Uterus (tissue), 2 donors: ENCODE results near the gene CDCA5.

ENCODE experiments used
- POLR2A ChIP-seq, 2 donors: fragments of 450-650 bp; IDR thresholded peaks; one replicate each; pipeline ENCODE4 v1.6.1; 2016; ENCODE audit warnings: antibody characterized with exemption in 2 of 2, mild to moderate bottlenecking in 1 of 2, moderate library complexity in 1 of 2
- TF ChIP-seq, protein P1 (sequence below), 4 experiments: fragments of 200-600 bp in 2 of 4; fragments of 450-650 bp in 2 of 4; sonication (generic) in 2 of 4; IDR thresholded peaks; one replicate each; pipeline ENCODE4 v1.5.1; 2016 to 2019; ENCODE audit warnings: antibody characterized with exemption in 4 of 4, mild to moderate bottlenecking in 2 of 4, moderate library complexity in 1 of 4

DNA sequence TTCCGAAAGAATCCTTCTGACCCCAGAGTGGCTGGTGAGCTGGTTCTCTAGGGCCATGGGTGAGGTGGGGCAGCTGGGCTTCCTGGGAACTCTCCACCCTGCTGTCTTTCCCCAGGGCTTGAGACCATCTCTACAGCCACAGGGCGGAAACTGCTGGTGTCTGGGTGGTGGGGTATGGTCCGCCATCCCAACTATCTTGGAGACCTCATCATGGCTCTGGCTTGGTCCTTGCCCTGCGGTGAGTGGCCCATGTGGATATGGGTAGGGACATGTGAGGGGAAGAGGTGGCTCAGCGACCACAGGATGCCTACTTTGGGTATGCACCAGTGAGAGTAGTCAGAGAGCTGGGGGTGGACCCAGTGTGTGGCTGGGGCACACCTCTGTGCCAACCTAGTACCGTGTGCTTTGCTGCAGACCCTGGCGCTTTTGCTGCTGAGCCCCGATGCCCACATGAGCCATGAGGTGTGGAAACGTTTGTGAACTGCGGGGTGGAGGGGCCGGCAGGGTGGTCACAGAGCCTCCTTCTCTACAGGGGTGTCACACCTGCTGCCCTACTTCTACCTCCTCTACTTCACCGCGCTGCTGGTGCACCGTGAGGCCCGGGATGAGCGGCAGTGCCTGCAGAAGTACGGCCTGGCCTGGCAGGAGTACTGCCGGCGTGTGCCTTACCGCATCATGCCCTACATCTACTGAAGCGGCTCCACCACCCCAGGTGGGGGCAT, 31.7 kb upstream of the CDCA5 start:
- TF ChIP-seq, protein P1, sequence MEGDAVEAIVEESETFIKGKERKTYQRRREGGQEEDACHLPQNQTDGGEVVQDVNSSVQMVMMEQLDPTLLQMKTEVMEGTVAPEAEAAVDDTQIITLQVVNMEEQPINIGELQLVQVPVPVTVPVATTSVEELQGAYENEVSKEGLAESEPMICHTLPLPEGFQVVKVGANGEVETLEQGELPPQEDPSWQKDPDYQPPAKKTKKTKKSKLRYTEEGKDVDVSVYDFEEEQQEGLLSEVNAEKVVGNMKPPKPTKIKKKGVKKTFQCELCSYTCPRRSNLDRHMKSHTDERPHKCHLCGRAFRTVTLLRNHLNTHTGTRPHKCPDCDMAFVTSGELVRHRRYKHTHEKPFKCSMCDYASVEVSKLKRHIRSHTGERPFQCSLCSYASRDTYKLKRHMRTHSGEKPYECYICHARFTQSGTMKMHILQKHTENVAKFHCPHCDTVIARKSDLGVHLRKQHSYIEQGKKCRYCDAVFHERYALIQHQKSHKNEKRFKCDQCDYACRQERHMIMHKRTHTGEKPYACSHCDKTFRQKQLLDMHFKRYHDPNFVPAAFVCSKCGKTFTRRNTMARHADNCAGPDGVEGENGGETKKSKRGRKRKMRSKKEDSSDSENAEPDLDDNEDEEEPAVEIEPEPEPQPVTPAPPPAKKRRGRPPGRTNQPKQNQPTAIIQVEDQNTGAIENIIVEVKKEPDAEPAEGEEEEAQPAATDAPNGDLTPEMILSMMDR (IDR thresholded peaks at IDR 0.05) = no peak
- no peak for TF ChIP-seq POLR2A (IDR thresholded peaks at IDR 0.05)
